NAMALWA (cell line): ENCODE measurements around the gene RIMOC1.
A peak's percentile ranks its signal among the peaks of the same experiment; 100 is the strongest.

Experiments used
- DNase-seq: peaks from one replicate; pipeline ENCODE4 v3.0.0-alpha.2; 2015; ENCODE audit warnings: low spot score

RIMOC1 gene

GRCh38 chr5:41903892-41904799 is at the start of gene RIMOC1:
Gene RIMOC1 (plus strand): TSS chr5:41904344. CDS start chr5:41904368, 24 bp downstream.
- peak; percentile 99 for DNase-seq

- DNase-seq, result peak; percentile 85
Measured at GRCh38 chr5:41856644-41857491, 47.3 kb upstream of the RIMOC1 start.

GRCh38 chr5:41857989-41858388 is 46.2 kb upstream of the RIMOC1 start:
- no peak for DNase-seq

GRCh38 chr5:41858890-41859289 is 45.3 kb upstream of the RIMOC1 start:
- DNase-seq, result no peak

GRCh38 chr5:41863871-41864486 is 40.2 kb upstream of the RIMOC1 start:
- DNase-seq, result no peak

GRCh38 chr5:41869151-41869723 is 34.9 kb upstream of the RIMOC1 start:
- no peak for DNase-seq

GRCh38 chr5:41869724-41870626 is 34.2 kb upstream of the RIMOC1 start, which contains the start of gene OXCT1:
Gene OXCT1 (minus strand): TSS chr5:41870425. CDS start chr5:41870358, 67 bp downstream.
- DNase-seq, result peak; percentile 96

- no peak for DNase-seq
Measured at GRCh38 chr5:41870627-41871048, 33.5 kb upstream of the RIMOC1 start.

- no peak for DNase-seq
Measured at GRCh38 chr5:41871852-41872251, 32.3 kb upstream of the RIMOC1 start.

GRCh38 chr5:41874512-41875060 is 29.6 kb upstream of the RIMOC1 start:
- DNase-seq, result no peak

GRCh38 chr5:41875121-41875520 is 29.0 kb upstream of the RIMOC1 start:
- no peak for DNase-seq

- no peak for DNase-seq
Measured at GRCh38 chr5:41876678-41877077, 27.5 kb upstream of the RIMOC1 start.

- no peak for DNase-seq
Measured at GRCh38 chr5:41877408-41877807, 26.7 kb upstream of the RIMOC1 start.

- DNase-seq, result no peak
Measured at GRCh38 chr5:41878173-41878572, 26.0 kb upstream of the RIMOC1 start.

- no peak for DNase-seq
Measured at GRCh38 chr5:41878643-41879478, 25.3 kb upstream of the RIMOC1 start.

GRCh38 chr5:41882765-41883164 is 21.4 kb upstream of the RIMOC1 start:
- no peak for DNase-seq

GRCh38 chr5:41883243-41883642 is 20.9 kb upstream of the RIMOC1 start:
- DNase-seq, result no peak

- no peak for DNase-seq
Measured at GRCh38 chr5:41883936-41884335, 20.2 kb upstream of the RIMOC1 start.

- DNase-seq, result no peak
Measured at GRCh38 chr5:41885286-41885685, 18.9 kb upstream of the RIMOC1 start.
